B cell (primary cell): Measurements from ENCODE around the gene RERE.

Experiments used
- EZH2 ChIP-seq: IDR thresholded peaks from 2 replicates; pipeline ENCODE4 v1.6.1; 2012; ENCODE audit warnings: borderline replicate concordance, low read depth, mild to moderate bottlenecking, moderate library complexity, low read length; ENCODE audit not compliant: insufficient read depth, poor library complexity, severe bottlenecking
- TF ChIP-seq, protein P1 (sequence below): fragments of 200-600 bp; IDR thresholded peaks from one replicate; pipeline ENCODE4 v1.8.0; 2022; ENCODE audit warnings: antibody characterized with exemption, mild to moderate bottlenecking

GRCh38 chr1:8315573-8316475 is 501.6 kb downstream of the RERE start:
- TF ChIP-seq, protein P1, sequence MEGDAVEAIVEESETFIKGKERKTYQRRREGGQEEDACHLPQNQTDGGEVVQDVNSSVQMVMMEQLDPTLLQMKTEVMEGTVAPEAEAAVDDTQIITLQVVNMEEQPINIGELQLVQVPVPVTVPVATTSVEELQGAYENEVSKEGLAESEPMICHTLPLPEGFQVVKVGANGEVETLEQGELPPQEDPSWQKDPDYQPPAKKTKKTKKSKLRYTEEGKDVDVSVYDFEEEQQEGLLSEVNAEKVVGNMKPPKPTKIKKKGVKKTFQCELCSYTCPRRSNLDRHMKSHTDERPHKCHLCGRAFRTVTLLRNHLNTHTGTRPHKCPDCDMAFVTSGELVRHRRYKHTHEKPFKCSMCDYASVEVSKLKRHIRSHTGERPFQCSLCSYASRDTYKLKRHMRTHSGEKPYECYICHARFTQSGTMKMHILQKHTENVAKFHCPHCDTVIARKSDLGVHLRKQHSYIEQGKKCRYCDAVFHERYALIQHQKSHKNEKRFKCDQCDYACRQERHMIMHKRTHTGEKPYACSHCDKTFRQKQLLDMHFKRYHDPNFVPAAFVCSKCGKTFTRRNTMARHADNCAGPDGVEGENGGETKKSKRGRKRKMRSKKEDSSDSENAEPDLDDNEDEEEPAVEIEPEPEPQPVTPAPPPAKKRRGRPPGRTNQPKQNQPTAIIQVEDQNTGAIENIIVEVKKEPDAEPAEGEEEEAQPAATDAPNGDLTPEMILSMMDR, result no peak
- no peak for TF ChIP-seq EZH2
